Activated T-cell treated with anti-CD3 and anti-CD28 coated beads, Interleukin-2, amount 50 U/mL, for 1 hour (primary cell): ENCODE measurements around the gene PARVG.

Source experiments
- DNase-seq: peaks from one replicate; pipeline ENCODE4 v3.0.0-alpha.2; 2020

PARVG gene

GRCh38 chr22:44199866-44200265 lies 19.1 kb downstream of the PARVG start:
- DNase-seq, result no peak

- DNase-seq, result no peak
Measured at GRCh38 chr22:44200451-44200850, 19.7 kb downstream of the PARVG start.

- DNase-seq, result no peak
Measured at GRCh38 chr22:44200855-44201550, 20.3 kb downstream of the PARVG start.

DNA sequence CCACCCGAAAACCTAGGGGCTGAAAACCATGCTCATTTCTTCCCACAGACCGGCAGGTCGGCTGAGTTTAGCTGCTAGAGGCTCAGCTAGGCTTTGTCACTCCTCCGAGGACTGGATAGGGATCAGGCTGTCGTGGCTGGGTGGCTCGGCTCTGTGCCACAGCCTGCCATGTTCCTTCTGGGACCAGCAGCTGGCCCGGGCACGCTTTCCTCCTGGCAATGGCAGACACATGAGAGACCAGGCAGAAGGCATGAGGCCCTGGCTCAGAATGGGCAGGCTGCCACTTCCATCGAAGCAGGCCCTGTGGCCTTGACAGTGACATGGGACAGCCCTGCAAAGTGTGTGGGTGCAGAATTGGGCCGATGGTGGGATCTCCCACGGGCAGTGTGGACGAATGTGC lies 20.9 kb downstream of the PARVG start:
- no peak for DNase-seq

DNA sequence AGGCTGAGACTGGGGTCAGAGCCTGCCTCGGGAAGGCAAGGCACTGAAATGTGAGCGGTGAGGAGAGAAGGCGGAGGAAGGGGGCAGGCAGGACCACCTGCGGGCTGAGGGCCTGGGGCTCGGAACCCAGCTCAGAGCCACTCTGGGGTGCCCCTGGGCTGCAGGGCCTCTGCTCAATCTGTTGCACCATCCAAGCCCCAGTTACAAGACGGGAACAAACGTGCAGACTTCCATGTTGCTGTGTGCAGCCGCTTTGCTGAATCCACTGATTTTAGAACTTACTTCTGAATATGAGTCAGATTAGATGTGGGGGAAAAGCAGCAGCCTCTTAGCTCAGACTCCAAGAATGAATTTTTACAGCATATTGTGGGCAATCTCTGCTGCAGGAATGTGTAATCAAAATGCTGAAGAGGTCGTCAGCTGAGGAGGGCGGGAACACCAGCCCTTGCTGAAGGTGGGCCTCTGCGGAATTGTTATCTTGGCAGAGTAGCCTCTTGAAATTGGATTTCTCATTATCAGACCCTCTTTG lies 21.6 kb downstream of the PARVG start:
- no peak for DNase-seq

- DNase-seq, result no peak
Measured at GRCh38 chr22:44203203-44203602, 22.5 kb downstream of the PARVG start.

DNA sequence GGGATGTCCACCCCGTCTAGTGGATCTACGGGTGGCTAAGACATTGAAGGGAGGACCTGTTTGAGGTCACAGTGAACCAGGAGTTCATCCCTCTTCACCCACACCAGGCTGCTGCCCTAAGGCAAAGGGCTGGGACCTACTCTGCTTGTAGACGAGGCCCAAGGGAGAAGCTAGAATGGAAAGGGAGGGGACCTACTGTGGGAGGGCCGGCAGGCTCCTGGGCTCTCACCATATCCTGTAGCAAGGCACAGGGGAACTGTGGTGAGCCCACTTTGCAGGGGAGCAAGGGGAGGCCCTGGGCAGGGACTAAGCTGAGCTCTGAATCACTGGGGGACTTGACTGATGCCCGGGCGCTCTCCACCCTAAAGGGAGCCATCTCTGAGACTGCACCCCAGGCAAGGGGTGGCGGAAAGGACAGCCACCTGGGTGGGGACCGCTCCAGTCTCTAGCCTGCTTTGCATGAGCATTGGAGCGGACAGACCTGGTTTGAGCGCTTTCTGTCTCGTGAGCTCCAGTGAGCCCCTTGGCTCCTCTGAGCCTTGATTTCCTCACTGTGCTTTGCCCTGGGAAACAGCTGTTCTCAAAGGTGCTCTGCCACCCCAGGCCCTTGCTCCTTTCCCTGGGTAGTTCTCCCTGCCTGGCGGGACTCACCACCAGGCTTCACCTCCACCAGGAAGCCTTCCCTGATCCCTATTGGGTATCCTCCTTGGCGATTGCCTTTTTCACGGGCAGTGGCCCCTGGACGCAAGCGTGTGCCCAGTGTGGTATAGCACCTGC lies 24.2 kb downstream of the PARVG start:
- peak; percentile 14 for DNase-seq

- DNase-seq, result no peak
Measured at GRCh38 chr22:44205516-44206329, 25.0 kb downstream of the PARVG start.

- DNase-seq, result no peak
Measured at GRCh38 chr22:44206330-44206645, 25.6 kb downstream of the PARVG start.

DNA sequence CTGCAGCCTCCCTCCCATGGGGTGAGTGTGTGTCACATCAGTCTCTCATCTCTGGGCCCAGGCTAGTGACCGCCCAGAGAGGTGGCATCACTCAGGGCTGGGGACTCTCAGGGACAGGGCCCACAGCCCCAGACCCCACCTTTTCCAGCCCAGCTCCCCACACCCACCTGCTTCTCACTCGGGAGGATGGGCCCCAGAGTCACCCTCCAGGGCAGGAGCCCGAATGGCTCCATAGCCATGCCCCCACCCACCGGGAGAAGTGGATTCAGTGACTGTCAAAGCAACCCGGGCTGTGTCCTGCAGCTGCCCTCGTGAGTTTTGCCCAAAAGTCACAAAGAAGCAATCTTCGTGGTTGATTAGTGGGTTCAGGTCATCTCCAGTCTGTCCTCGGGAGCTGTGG lies 26.0 kb downstream of the PARVG start:
- DNase-seq, result no peak

- DNase-seq, result no peak
Measured at GRCh38 chr22:44207173-44207980, 26.7 kb downstream of the PARVG start.

GRCh38 chr22:44207981-44208317 lies 27.2 kb downstream of the PARVG start:
- no peak for DNase-seq

- DNase-seq, result no peak
Measured at GRCh38 chr22:44209343-44209742, 28.6 kb downstream of the PARVG start.

DNA sequence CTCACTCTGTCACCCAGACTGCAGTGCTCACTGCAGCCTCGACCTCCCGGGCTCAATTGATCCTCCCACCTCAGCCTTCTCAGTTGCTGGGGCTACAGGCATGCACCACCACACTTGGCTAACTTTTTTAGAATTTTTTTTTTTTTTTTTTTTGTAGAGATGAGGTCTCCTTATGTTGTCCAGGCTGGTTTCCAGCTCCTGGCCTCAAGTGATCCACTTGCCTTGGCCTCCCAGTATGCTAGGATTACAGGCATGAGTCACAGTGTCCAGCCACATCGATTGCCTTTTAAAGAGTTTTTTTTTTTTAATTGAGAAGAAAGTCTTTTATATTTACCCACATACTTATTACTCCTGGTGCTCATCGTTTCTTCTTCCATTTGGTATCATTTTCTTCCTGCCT lies 30.0 kb downstream of the PARVG start:
- DNase-seq, result no peak

DNA sequence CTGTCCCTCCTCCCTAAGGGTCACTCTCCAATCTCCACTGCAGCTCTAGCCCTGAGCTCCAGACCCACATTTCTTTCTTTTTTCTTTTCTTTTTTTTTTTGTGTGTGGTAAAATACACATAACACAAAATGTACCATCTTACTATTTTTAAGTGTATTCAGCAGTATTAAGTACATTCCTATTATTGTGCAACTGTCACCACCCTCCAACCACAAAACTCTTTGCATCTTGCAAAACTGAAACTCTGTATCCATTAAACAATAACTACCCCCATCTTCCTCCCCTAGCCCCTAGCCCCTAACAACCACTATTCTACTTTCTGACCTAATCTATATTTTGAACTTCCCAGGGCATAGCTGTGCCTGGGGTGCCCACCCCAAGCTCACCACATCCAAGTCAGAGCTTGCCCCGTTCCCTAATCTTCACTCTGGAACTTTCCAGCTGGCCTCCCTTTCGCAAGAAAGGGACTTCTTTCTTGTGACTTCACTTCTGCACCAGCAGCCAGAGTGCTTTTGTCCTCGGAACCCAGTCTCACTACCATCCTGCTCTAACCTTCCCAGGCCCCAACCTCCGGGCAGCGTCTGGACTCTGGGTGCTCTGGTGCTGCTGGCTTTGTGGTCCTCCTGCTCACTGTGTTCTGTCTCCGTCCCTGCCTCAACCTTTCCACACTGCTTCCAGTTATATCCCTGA lies 30.7 kb downstream of the PARVG start:
- DNase-seq, result no peak

GRCh38 chr22:44211946-44212930 lies 31.5 kb downstream of the PARVG start:
- no peak for DNase-seq

DNA sequence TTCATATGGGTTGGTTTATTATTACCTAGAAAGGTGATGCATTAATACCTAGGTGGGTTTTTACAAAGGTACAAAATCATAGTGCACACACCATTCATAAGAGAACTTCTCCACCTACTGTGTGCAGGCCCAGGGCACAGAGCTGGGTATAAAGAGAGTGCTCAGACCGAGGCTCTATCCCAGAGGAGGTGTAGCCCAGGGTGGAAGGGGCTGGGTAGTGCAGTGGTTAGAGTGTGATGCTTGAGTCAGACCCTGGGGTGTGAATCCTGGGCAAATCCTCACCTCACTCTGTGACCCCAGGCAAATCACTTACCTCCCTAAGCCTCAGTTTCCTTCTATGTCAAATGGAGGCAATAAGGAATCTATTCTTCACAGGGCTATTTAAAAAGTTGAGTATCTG lies 32.2 kb downstream of the PARVG start:
- no peak for DNase-seq

DNA sequence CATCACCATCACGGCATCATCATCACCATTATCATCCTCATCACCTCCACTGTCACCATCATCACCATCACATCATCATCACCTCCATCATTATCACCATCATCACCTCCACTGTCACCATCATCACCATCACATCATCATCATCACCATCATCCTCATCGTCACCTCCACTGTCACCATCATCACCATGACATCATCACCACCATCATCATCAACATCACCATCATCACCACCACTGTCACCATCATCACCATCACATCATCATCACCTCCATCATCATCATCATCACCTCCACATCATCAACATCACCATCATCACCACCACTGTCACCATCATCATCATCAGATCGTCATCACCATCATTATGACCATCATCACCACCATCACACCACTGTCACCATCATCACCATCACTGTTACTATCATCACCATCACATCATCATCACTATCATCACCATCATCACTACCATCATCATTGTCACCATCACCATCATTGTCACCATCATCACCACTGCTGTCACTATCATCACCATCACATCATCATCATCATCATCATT lies 32.8 kb downstream of the PARVG start:
- DNase-seq, result no peak

- no peak for DNase-seq
Measured at GRCh38 chr22:44214187-44214586, 33.5 kb downstream of the PARVG start.

DNA sequence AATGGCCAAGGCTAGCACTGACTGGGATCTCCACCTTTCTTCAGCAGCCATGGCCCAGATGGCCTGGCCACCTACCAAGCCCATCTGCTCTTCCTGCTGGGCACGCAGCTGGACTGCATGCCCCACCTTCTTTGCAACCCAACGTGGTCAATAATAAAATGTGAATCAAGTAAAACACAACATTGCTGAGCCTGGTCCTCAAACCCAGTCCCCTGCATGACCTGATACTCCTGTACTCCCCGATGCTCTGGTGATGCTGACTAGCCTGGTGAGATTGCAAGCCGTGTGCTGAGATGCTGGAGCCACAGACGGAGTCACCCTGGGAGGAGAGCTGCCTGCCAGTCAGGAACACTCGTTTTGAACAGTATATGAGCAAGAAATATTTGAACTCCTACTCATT lies 34.0 kb downstream of the PARVG start:
- DNase-seq, result no peak

- DNase-seq, result no peak
Measured at GRCh38 chr22:44215287-44215686, 34.6 kb downstream of the PARVG start.
